RWPE1 (cell line): ENCODE data around the gene GALNT9.
"Not testable (repeated sequence)": the region's sequence is repeated elsewhere in the genome, so short reads cannot be mapped to it uniquely, and the experiment has no call there.

Source experiments
- CTCF ChIA-PET: fragments of 350-600 bp; sonication (Branson Sonifier 250); formaldehyde crosslinking; extraction: SDS; loops from one replicate; lab custom pipeline; 2021; lab: Yijun Ruan, JAX
- POLR2A ChIA-PET: fragments of 400-600 bp; formaldehyde crosslinking; extraction: SDS; loops from one replicate; lab custom pipeline; 2020; ENCODE audit warnings: antibody characterized with exemption; ENCODE audit not compliant: low non-redundant PET; lab: Yijun Ruan, JAX
- DNase-seq: peaks from one replicate; pipeline ENCODE4 v3.0.0; 2012; ENCODE audit warnings: low spot score
- H3K27ac ChIP-seq: fragments of 450-650 bp; 2 replicates; pipeline ENCODE4 v1.5.1; 2017
- TF ChIP-seq, protein P1 (sequence below): fragments of 450-650 bp; conservative IDR thresholded peaks from 2 replicates; pipeline ENCODE4 v1.5.1; 2017; ENCODE audit warnings: low read depth, mild to moderate bottlenecking

Gene GALNT9

DNA sequence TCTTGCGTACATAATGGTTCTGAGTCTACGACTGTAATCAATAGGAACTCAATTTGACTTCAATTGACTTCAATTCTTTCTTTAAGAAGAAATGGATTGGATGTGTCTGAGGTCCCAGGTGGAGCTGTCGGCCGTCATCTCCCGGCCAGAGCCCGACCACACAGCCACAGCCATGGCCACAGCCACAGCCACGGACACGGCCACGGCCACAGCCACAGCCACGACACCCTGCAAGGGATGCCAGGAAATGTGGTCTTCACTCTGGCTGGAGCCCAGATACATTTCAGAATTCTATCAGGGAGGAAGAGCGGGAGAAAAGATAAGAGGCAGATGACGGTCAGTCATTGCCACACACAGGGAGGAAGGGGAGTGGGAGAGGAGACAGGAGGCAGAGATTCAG, 58.9 kb downstream of the GALNT9 start:
- no peak for DNase-seq
- ChIA-PET POLR2A (no interaction called here), CTCF (interaction anchor here (1.2 kb wide), 1 partner anchor 72 kb away, joined by 4 read pairs; no protein-coding TSS in a partner anchor)
- TF ChIP-seq, protein P1, sequence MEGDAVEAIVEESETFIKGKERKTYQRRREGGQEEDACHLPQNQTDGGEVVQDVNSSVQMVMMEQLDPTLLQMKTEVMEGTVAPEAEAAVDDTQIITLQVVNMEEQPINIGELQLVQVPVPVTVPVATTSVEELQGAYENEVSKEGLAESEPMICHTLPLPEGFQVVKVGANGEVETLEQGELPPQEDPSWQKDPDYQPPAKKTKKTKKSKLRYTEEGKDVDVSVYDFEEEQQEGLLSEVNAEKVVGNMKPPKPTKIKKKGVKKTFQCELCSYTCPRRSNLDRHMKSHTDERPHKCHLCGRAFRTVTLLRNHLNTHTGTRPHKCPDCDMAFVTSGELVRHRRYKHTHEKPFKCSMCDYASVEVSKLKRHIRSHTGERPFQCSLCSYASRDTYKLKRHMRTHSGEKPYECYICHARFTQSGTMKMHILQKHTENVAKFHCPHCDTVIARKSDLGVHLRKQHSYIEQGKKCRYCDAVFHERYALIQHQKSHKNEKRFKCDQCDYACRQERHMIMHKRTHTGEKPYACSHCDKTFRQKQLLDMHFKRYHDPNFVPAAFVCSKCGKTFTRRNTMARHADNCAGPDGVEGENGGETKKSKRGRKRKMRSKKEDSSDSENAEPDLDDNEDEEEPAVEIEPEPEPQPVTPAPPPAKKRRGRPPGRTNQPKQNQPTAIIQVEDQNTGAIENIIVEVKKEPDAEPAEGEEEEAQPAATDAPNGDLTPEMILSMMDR: no peak
- H3K27ac ChIP-seq: no peak overlapping the region

DNA sequence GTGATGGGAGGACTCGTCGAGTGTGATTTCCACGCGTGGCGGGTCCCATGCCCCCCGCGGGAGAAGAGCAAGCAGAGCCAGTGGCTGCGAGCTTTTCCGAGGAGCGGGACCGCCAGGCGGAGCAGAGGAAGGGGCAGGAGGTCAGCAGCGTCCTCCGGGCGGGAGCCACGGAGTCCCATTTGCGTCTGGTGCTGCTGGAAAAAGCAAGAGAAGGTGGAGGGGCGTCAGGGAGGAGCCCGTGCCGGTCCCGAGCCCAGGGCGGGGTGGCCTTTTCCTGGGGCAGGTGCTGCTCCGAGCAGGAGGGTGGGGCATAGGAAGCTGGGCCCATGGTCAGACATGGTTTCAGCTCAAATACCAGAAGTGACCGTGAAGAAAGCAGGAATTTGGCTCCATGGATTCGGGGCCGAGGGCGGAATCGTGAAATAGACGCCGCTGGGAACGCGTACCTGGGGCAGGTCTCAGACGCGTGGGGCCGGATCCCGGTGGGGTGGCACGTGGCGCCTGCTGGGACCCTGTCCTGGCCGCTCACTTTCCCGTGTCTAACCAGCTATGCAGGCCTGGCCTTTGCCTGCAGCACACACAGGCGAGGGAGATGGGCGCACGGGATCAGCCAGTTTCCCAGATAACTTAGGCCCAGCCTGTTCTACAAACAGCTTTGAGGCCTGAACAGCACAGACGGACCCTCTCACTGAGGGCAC, 60.0 kb downstream of the GALNT9 start:
- no peak overlapping the region for H3K27ac ChIP-seq
- ChIA-PET POLR2A (no interaction called here), CTCF (interaction anchor here (0.6 to 1.2 kb wide), 2 partner anchors 33 to 73 kb away, joined by 4 read pairs; no protein-coding TSS in a partner anchor)
- no peak for DNase-seq
- TF ChIP-seq, protein P1: no peak

DNA sequence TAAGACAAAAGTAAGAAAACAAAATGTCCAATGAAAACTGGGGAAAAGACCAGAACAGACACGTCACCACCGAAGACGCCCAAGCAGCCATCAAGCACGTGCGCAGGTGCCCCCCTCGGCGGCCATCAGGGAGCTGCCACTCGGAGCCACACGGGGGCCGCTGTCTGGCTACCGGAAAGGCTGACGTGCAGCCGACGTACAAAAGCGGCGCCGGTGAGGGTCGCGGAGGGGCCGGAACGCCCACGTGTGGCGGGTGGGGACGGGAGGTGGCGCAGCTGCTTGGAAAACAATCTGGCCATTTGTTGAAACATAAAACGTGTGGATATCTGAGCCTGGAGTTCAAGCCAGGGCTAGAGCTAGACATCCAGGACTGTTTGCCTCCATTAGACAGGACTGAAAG, 60.7 kb downstream of the GALNT9 start:
- ChIA-PET CTCF (no interaction called here), POLR2A (no interaction called here)
- H3K27ac ChIP-seq: no peak overlapping the region
- TF ChIP-seq, protein P1: no peak
- no peak for DNase-seq

DNA sequence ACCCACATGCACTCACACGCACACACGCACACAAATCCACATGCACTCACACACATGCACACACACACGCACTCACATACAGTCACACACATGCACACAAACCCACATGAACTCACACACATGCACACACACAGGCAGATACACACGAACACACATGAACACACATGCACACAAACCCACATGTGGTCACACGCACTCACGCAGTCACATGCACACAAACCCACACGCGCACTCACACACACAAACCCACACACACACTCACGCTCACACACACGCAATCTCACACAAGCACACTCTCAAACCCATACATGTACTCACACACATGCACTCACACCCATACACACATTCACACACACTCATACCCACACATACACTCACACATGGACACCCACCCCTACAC, 61.5 kb downstream of the GALNT9 start:
- TF ChIP-seq, protein P1: no peak
- no peak overlapping the region for H3K27ac ChIP-seq
- DNase-seq: no peak
- POLR2A ChIA-PET: no interaction called here
- CTCF ChIA-PET: no interaction called here

DNA sequence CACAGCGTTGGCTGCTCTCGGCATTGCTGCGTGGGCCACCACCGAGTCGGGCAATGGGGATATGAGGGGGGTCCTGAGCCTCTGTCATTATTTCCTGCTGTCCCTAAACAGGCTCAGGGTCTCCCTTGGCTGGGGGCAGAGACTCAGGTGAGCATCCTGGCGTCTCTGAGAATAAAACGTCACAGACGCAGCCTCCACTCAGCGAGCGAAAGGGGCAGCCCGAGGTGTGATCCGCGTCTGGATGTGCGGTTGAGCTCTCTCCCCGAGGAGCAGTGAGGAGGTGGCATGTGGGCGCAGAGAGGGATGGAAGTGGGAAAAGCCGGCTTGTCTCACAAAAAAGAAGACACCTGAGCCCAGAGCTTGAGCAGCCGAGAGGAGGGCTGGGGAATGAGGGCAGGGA, 62.6 kb downstream of the GALNT9 start:
- H3K27ac ChIP-seq: no peak overlapping the region
- CTCF ChIA-PET: no interaction called here
- POLR2A ChIA-PET: no interaction called here
- DNase-seq: no peak
- TF ChIP-seq, protein P1: no peak

DNA sequence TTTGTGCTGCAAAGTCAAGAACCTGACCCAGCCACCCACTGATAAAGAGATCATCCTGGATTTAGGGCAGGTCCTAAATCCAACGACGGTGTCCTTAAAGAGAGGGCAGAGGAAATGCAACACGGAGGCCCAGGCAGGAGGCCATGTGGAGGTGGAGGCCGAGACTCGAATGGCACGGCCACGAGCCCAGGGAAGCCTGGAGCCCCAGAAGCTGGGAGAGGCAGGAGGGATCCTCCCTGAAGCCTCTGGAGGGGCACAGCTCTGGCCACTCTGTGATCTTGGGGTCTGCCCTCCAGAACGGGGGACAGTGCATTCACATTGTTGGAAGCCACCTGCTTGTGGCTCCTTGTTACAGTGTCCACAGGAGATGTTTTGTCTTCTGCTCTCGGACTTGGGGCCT, 63.0 kb downstream of the GALNT9 start:
- peak overlapping the region; percentile 50 for H3K27ac ChIP-seq
- CTCF ChIA-PET: no interaction called here
- TF ChIP-seq, protein P1: no peak
- DNase-seq: no peak
- POLR2A ChIA-PET: no interaction called here

DNA sequence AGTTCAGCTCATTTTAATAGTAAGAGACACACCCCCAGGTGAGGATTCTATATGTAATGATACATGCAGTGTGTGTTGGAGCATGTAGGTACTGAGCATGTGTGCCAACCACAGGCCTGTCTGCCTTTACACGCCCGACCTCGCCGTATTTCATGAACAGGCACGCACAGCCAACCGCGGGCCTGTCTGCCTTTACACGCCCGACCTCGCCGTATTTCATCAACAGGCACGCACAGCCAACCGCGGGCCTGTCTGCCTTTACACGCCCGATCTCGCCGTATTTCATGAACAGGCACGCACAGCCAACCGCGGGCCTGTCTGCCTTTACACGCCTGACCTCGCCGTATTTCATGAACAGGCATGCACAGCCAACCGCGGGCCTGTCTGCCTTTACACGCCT, 63.6 kb downstream of the GALNT9 start:
- H3K27ac ChIP-seq: peak overlapping the region; percentile 50
- POLR2A ChIA-PET, DNase-seq: not testable (repeated sequence)
- CTCF ChIA-PET: interaction anchor here (0.8 kb wide), 1 partner anchor 11 kb away, joined by 3 read pairs; no protein-coding TSS in a partner anchor
